Measurements from ENCODE around the gene COL8A2.

GRCh38 chr1:36085126-36085525, 39.9 kb downstream of the COL8A2 start:
- TF ChIP-seq SIN3A (IDR thresholded peaks at IDR 0.05; ENCODE audit: borderline replicate concordance, insufficient read depth, low read length), result no peak
- no peak for TF ChIP-seq REST (IDR thresholded peaks at IDR 0.05; ENCODE audit: insufficient read depth in 1 of 2, low read depth in 2 of 2, low read length in 2 of 2)
- no peak for TF ChIP-seq TAF1 (IDR thresholded peaks at IDR 0.05; ENCODE audit: borderline replicate concordance, insufficient read depth, low read length)
